HG03135 (cell line): ENCODE data around the gene PNLIPRP1.

ENCODE experiments used
- ATAC-seq: cut with Tn5 transposase; IDR thresholded peaks from one replicate; pipeline ENCODE4 v1.9.1; 2021; ENCODE audit warnings: mild to moderate bottlenecking, moderate library complexity; ENCODE audit not compliant: unreplicated experiment

PNLIPRP1 gene

GRCh38 chr10:116598329-116598728 is 7.6 kb downstream of the PNLIPRP1 start:
- no peak for ATAC-seq

DNA sequence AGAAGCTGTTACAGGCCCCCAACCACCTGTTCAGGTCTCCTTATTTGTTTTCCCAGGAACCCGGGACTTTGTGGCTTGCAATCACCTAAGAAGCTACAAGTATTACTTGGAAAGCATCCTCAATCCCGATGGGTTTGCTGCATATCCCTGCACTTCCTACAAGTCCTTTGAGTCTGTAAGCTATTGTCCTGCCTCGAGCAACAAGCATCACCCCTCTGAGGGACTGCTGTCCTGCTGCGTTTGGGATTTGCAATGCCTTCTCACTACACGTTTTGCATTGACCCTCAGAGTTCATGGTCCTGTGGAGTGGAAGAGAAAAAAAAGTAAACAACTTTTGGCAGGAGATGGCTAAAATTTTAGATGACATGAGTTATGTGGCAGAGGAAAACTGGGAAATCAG is 9.2 kb downstream of the PNLIPRP1 start:
- no peak for ATAC-seq

DNA sequence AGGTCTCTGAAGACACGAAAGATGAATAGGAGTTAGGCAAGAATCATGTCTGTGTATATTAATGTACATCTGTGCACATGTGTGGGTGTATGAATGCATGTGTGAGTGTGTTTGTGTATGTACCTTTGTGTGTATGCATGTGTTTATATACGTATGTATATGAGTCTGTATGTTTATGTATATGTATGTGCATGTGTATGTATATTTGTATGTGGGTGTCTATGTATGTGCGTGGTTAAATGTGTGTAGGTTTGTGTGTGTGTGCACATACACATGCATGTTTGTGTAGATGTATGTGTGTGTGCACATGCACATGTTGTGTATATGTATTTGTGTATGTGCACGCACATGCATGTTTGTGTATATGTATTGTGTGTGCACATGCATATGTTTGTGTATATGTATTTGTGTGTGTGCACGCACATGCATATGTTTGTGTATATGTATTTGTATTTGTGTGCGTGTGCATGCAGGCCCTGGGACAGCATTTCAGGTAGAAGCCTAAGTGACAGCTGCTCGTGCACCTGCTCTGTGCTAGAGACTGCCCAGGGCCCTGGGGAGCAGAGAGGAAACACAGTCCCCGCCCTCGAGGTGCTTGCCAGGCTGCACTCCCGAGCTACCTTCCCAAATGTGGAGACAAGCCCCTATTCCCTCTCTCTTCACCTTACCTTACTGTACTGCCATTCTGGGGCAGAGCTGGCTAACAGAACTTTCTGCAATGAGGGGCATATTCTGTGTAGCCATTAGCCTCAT is 12.1 kb downstream of the PNLIPRP1 start:
- no peak for ATAC-seq

DNA sequence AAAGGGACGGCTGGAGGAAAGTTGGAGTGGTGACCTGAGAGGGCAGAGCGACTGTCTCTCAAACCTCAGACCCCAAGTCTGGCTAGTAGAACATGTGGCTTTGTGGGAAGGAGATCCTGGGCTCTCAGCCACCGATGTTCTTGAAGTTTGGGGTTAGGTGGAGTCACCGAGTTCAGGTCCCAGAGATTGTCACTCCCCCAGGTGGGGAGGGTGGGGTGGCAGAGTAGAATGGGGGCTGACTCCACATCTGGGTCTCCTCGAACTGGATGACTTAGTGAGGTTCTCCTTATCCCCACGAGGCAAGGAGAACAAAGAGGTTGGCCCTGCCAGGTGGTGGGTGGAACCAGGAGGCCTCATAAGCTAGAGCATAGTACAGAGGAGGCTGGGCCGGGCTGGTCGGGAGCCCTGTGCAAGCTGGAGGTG is 15.3 kb downstream of the PNLIPRP1 start:
- ATAC-seq: no peak

GRCh38 chr10:116607336-116607735 is 16.6 kb downstream of the PNLIPRP1 start:
- no peak for ATAC-seq

DNA sequence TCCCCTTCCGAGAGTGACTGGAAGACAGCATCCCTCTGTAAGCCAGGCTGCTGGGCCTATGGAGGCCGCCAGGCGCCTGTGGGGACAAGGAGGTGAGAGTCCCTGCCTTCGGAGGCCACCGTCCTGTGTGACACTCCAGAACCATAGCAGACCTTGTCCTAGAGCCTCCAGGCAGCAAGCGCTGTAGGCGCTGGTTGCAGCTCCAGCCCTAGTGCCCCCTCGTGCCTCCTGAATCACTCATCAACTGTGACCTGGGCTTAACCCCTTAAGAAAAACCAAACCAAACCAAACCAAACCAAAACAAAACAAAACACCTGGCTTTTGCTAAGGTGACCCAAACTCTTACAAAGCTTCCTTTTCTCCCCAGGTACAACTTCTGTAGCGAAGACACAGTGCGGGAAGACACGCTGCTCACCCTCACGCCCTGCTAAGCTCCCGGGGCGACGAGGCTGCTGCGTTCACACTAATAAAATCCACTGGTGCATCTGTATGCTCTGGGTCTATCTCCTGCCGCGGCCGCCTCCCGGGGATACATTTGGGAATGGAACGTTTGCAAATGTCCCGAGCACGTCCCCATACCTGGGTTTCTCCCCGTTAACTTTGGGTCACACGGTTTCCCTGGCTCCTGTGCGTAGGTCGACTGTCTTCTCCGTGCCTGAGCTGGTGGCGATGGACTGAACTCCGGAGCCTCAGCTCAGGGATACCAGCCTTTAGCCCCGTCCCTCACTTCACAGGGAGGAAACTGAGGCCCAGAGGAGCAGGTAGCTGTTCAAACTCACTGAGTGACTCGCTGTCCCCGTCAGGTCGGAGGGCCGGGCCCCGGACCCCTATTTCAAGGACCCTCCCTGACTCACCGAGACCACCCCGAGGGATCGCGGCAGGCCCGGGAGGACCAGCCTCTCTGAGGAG is 18.2 kb downstream of the PNLIPRP1 start:
- ATAC-seq: no peak

DNA sequence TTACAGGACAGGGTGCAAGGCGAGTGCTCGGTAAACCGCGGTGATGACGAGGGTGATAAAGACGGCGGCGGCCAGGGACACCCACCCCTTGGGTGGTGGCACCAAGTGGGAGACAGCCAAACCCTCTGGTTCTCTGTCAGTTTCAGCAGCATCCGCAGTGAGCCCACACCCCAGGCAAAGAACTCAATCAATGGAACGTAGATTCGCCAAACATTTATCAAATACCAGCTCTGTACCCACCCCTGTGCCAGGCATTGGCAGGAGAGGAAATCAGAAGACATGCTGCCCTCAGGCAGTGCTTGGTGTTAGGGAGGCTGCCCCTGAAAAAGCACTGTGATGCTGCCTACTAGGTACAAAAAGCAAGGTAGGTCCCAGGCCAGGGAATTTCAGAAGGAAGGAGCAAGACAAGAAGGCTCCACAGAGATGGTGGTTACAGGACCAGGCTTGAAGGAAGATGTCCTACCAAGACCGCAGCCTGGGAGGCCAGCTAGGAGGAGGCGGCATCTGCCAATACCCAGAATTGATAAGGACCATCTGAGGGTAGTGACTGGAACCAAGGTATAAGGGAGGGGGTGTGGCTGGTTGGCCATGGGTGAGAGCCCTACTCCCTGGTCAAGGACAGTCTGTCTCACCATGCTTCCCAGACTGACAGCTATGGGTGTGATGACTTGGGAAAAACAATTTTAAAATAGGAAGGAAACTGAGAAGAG is 19.8 kb downstream of the PNLIPRP1 start:
- ATAC-seq: no peak

DNA sequence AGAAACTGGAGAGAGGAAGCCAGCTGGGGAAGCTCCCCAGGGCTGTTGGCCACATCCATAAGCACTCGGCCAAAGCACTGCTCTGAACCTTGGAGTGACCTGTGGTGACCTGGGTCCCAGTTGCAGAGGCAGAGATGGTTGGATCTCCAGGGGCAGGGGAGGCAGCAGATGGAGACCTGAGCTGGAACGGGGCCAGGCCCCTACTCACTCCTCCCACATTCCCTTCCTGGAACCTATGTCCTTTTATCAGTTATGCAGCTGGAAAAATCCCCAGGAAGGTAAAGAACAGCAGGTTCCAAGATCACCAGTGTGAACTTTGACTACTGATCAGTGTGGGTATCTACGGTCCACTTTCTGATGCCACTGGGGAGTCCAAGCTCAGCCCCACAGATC is 20.4 kb downstream of the PNLIPRP1 start:
- no peak for ATAC-seq

- ATAC-seq: no peak
Observed at GRCh38 chr10:116612107-116612769, 21.5 kb downstream of the PNLIPRP1 start.

GRCh38 chr10:116613471-116613870 is 22.7 kb downstream of the PNLIPRP1 start:
- no peak for ATAC-seq

- ATAC-seq: no peak
Observed at GRCh38 chr10:116614796-116615195, 24.0 kb downstream of the PNLIPRP1 start.

DNA sequence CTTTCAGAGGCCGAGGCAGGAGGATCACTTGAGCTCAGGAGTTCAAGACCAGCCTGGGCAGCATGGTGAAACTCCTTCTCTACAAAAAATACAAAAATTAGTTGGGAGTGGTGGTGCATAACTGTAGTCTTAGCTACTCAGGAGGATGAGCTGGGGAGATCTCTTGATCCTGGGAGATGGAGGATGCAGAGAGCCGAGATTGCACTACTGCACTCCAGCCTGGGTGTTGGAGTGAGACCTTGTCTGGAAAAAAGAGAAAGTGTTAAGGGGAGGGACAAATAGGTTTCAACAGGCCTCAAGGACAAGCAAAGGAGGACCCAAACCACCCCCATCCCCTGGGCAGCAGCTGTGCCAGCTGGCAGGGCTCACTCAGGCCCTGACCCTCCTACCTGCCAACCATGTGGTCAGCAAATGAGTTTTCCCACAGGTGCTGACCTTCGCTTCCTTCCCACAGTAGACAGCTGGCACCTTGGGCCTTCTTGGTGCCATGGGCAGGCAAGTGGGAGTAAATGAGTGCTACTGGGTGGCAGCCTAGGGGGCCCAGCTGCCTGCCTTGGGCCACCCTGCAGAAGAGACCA is 24.5 kb downstream of the PNLIPRP1 start:
- ATAC-seq: no peak

- ATAC-seq: no peak
Observed at GRCh38 chr10:116620423-116621400, 30.0 kb downstream of the PNLIPRP1 start, which contains the start of gene PNLIPRP2. TSS of gene PNLIPRP2 (plus strand) at chr10:116620953.

GRCh38 chr10:116621476-116621875 is 30.7 kb downstream of the PNLIPRP1 start:
- no peak for ATAC-seq

GRCh38 chr10:116621934-116622655 is 31.3 kb downstream of the PNLIPRP1 start:
- no peak for ATAC-seq

GRCh38 chr10:116625845-116626244 is 35.1 kb downstream of the PNLIPRP1 start:
- no peak for ATAC-seq

- no peak for ATAC-seq
Observed at GRCh38 chr10:116626815-116627214, 36.1 kb downstream of the PNLIPRP1 start.

DNA sequence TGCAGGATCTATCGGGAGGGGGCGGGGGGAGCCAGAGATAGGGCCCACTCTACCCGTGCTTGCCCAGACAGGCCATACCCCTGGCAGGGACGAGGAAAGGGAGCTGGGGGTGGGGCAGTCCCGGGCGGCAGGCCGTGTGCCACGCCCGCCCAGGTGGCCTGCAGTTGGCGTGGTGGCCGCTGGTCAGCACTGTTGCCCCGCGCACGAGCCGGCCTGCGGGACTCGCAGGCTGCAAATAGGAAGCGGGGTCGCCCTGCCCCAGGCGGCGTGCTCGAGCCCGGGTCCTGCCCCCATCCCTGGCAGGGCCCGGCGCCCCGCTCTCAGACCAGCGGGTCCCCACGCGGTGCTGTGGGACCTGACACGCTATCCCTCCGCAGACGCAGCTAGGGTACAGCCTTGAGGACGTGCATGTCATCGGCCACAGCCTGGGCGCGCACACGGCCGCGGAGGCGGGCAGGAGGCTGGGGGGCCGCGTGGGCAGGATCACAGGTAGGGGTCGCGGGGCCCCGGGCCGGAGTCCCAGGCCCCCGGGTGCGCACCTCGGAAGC is 36.7 kb downstream of the PNLIPRP1 start:
- no peak for ATAC-seq
